MM.1S (cell line): ENCODE data around the gene KRTAP5-11.
"Not testable (repeated sequence)": the region's sequence is repeated elsewhere in the genome, so short reads cannot be mapped to it uniquely, and the experiment has no call there.

ENCODE experiments used
- CTCF ChIP-seq: fragments of 300-600 bp; sonication (generic); IDR thresholded peaks from 2 replicates; pipeline ENCODE4 v1.5.1; 2016; ENCODE audit warnings: antibody characterized with exemption, low read length, mixed read lengths
- EZH2 ChIP-seq: fragments of 300-600 bp; sonication (generic); optimal IDR thresholded peaks from 2 replicates; pipeline ENCODE3; 2017; ENCODE audit warnings: low read depth, mild to moderate bottlenecking, antibody characterized with exemption, low read length, mixed read lengths

GRCh38 chr11:71604798-71605488, 22.3 kb upstream of the KRTAP5-11 start:
- peak; percentile 32; the same call in 1 of the 2 replicates for TF ChIP-seq CTCF
- not testable (repeated sequence) for TF ChIP-seq EZH2
